Stomach (tissue), 9 donors: ENCODE data around the gene AXIN2. TPM values are rescaled to one million over a fixed set of nuclear protein-coding genes. Genes with fewer than 3 reads are reported as not detected.

Experiments used
- DNase-seq, 2 donors: peaks; one replicate each; pipeline versions ENCODE4 v3.0.0 to v3.0.0-alpha.2; 2013 to 2019
- H3K27ac ChIP-seq, 5 donors: fragments of 200-600 bp in 4 of 5; sonication (generic) in 4 of 5; one replicate each; pipeline ENCODE4 v1.5.1; 2013 to 2019; ENCODE audit warnings: mild to moderate bottlenecking in 1 of 5, moderate library complexity in 1 of 5
- H3K27me3 ChIP-seq, 3 donors: fragments of 200-600 bp; sonication (generic); one replicate each; pipeline ENCODE4 v1.5.1; 2017 to 2019; ENCODE audit warnings: mixed run types in 1 of 3
- H3K36me3 ChIP-seq, 4 donors: fragments of 200-600 bp; sonication (generic); 1 replicate in 3 of 4; 2 replicates in 1 of 4; pipeline ENCODE4 v1.5.1; 2016 to 2019
- H3K4me1 ChIP-seq, 4 donors: fragments of 200-600 bp; sonication (generic); one replicate each; pipeline ENCODE4 v1.5.1; 2016 to 2019
- H3K4me3 ChIP-seq, 4 donors: fragments of 200-600 bp; sonication (generic) in 3 of 4; one replicate each; pipeline ENCODE4 v1.5.1; 2016 to 2019; ENCODE audit warnings: mild to moderate bottlenecking in 1 of 4
- H3K9me3 ChIP-seq, 4 donors: fragments of 200-600 bp; sonication (generic); one replicate each; pipeline ENCODE4 v1.5.1; 2016 to 2019
- CTCF ChIP-seq, 7 experiments: fragments of 450-650 bp in 4 of 7; fragments of 200-600 bp in 3 of 7; sonication (generic) in 3 of 7; IDR thresholded peaks; one replicate each; pipeline ENCODE4 v1.5.1; 2016 to 2019; ENCODE audit warnings: antibody characterized with exemption in 7 of 7, control low read depth in 2 of 7, mild to moderate bottlenecking in 1 of 7
- EP300 ChIP-seq: sonication (generic); formaldehyde crosslinking; IDR thresholded peaks from one replicate; pipeline ENCODE4 v1.6.1; 2017; ENCODE audit warnings: antibody characterized with exemption
- POLR2A ChIP-seq, 4 donors: fragments of 450-650 bp; IDR thresholded peaks; one replicate each; pipeline ENCODE4 v1.6.1; 2016; ENCODE audit warnings: antibody characterized with exemption in 4 of 4, control low read depth in 2 of 4, mild to moderate bottlenecking in 1 of 4, moderate library complexity in 1 of 4
- POLR2AphosphoS5 ChIP-seq, 3 donors: sonication (generic); formaldehyde crosslinking; IDR thresholded peaks; one replicate each; pipeline ENCODE4 v1.6.1; 2016; ENCODE audit warnings: antibody characterized with exemption in 3 of 3
- WGBS, 5 donors: extraction: QIAGEN DNeasy Blood & Tissue Kit in 3 of 5; methylation state at CpG; one replicate each; pipeline versions ENCODE4 v1.1.5 to v1.1.7; 2013 to 2018; 5-methylcytosine and 5-hydroxymethylcytosine counted together
- intact Hi-C: fragments of 100-400 bp; cut with DNase I; formaldehyde crosslinking; loops from one replicate; pipeline ENCODE4 v1.15.1; 2023; ENCODE audit warnings: low total_unique reads
- polyA plus RNA-seq, 3 donors: library from polyadenylated mRNA; stranded (reverse); fragments of 200-250 nt; gene quantifications; one replicate each; pipeline ENCODE4 v1.2.3, GENCODE V29; 2013
- total RNA-seq, 5 donors: library from RNA; depleted of rRNA; stranded (reverse); fragments of >200 nt; gene quantifications; one replicate each; pipeline versions ENCODE4 v1.1.0 to v1.2.3, GENCODE V29; 2014 to 2016
- donor health status: healthy with polysubstance abuse.
- donor health status: Bipolar disorder and iron deficiency.
- donor health status: healthy.

Gene AXIN2
- total and polyA plus RNA-seq, 8 donors: 2.7 to 46.9 (median 12.0) TPM

- H3K9me3 ChIP-seq: no peaks in the 10 kb centered on the region
- H3K27me3 ChIP-seq: peaks cover 0 to under 1% (median 0%) of the 10 kb centered on the region in 3 donors
- intact Hi-C loops: loop anchor here (10.0 kb wide), 1 partner anchor 242 kb away; no protein-coding TSS in a partner anchor
- peaks cover 0 to 30% (median 21%) of the 10 kb centered on the region in 4 donors for H3K4me1 ChIP-seq
- no peak overlapping the region for H3K27ac ChIP-seq
- WGBS, 5 donors: 70 to 84% (median 78%) methylated on average over 6 of the region's 6 CpGs
- no peak for DNase-seq
- TF ChIP-seq CTCF (IDR thresholded peaks at IDR 0.05) (no peak), EP300 (no peak), POLR2A (IDR thresholded peaks at IDR 0.05) (no peak), POLR2AphosphoS5 (IDR thresholded peaks at IDR 0.05) (no peak)
- no peak overlapping the region for H3K4me3 ChIP-seq
- H3K36me3 ChIP-seq: peaks cover 6 to 17% (median 16%) of the 10 kb centered on the region in 4 donors
Observed at GRCh38 chr17:65553009-65553645, 8.3 kb downstream of the AXIN2 start.

- Histone ChIP-seq H3K27me3 (no peaks in the 10 kb centered on the region), H3K9me3 (no peaks in the 10 kb centered on the region), H3K4me1 (peaks cover 0 to 31% (median 27%) of the 10 kb centered on the region in 4 donors), H3K27ac (no peak overlapping the region), H3K4me3 (no peak overlapping the region), H3K36me3 (peaks cover 6 to 17% (median 17%) of the 10 kb centered on the region in 4 donors)
- intact Hi-C loops: loop anchor here (10.0 kb wide), 1 partner anchor 243 kb away; no protein-coding TSS in a partner anchor
- TF ChIP-seq CTCF (IDR thresholded peaks at IDR 0.05) (no peak), POLR2A (IDR thresholded peaks at IDR 0.05) (no peak), EP300 (no peak), POLR2AphosphoS5 (IDR thresholded peaks at IDR 0.05) (no peak)
- WGBS, 5 donors: 63 to 89% (median 81%) methylated on average over 4 of the region's 4 CpGs
- no peak for DNase-seq
Observed at GRCh38 chr17:65552214-65552613, 9.2 kb downstream of the AXIN2 start.

GRCh38 chr17:65551267-65552040, 10.0 kb downstream of the AXIN2 start:
- intact Hi-C loops: loop anchor here (10.0 kb wide), 1 partner anchor 243 kb away; no protein-coding TSS in a partner anchor
- H3K4me3 ChIP-seq: no peak overlapping the region
- 69 to 82% (median 75%) methylated on average over 9 of the region's 9 CpGs for WGBS, 5 donors
- H3K9me3 ChIP-seq: no peaks in the 10 kb centered on the region
- no peaks in the 10 kb centered on the region for H3K27me3 ChIP-seq
- peak overlapping the region in 1 of 5 donors; percentile 27 for H3K27ac ChIP-seq
- TF ChIP-seq POLR2A (IDR thresholded peaks at IDR 0.05): no peak
- no peak for TF ChIP-seq CTCF (IDR thresholded peaks at IDR 0.05)
- no peak for TF ChIP-seq POLR2AphosphoS5 (IDR thresholded peaks at IDR 0.05)
- no peak for TF ChIP-seq EP300
- no peak for DNase-seq
- peaks cover 6 to 19% (median 17%) of the 10 kb centered on the region in 4 donors for H3K36me3 ChIP-seq
- H3K4me1 ChIP-seq: peaks cover 0 to 39% (median 34%) of the 10 kb centered on the region in 4 donors

- Histone ChIP-seq H3K4me1 (peaks cover 0 to 46% (median 41%) of the 10 kb centered on the region in 4 donors), H3K4me3 (no peak overlapping the region), H3K9me3 (no peaks in the 10 kb centered on the region), H3K36me3 (peaks cover 6 to 23% (median 19%) of the 10 kb centered on the region in 4 donors), H3K27me3 (no peaks in the 10 kb centered on the region), H3K27ac (no peak overlapping the region)
- TF ChIP-seq CTCF (IDR thresholded peaks at IDR 0.05) (no peak), POLR2AphosphoS5 (IDR thresholded peaks at IDR 0.05) (no peak), EP300 (no peak)
- 86 to 95% (median 93%) methylated on average over 4 of the region's 4 CpGs for WGBS, 5 donors
- intact Hi-C loops: loop anchor here (10.0 kb wide), 1 partner anchor 244 kb away; no protein-coding TSS in a partner anchor
- no peak for DNase-seq
Observed at GRCh38 chr17:65550758-65551157, 10.7 kb downstream of the AXIN2 start.
